Keratinocyte (primary cell): Measurements from ENCODE around the gene CHN2. TPM values are rescaled to one million over a fixed set of nuclear protein-coding genes. Genes with fewer than 3 reads are reported as not detected.

ENCODE experiments used
- DNase-seq: peaks from one replicate; pipeline ENCODE4 v3.0.0-alpha.2; 2011; ENCODE audit warnings: low read depth, missing footprints, low spot score
- FAIRE-seq: peaks from 2 replicates; lab custom pipeline; 2011; peaks lifted over from hg19 to GRCh38; lab: Jason Lieb, UNC
- H2AFZ ChIP-seq: 2 replicates; pipeline ENCODE4 v1.6.0; 2012; ENCODE audit warnings: low read length, control low read depth, inconsistent platforms; ENCODE audit not compliant: control insufficient read depth
- H3K27ac ChIP-seq: 2 replicates; pipeline ENCODE4 v1.5.1; 2011; ENCODE audit warnings: low read length; ENCODE audit not compliant: control insufficient read depth, insufficient read depth
- H3K27me3 ChIP-seq: 3 replicates; pipeline ENCODE4 v1.6.0; 2011; ENCODE audit warnings: low read length; ENCODE audit not compliant: control insufficient read depth, insufficient read depth; ENCODE audit errors: extremely low read depth
- H3K36me3 ChIP-seq, 2 experiments: 2 replicates in 1 of 2; 3 replicates in 1 of 2; pipeline ENCODE4 v1.5.1; 2011; ENCODE audit warnings: low read length in 2 of 2, mild to moderate bottlenecking in 1 of 2; ENCODE audit not compliant: control insufficient read depth in 2 of 2, insufficient read depth in 2 of 2; ENCODE audit errors: extremely low read depth in 1 of 2
- H3K4me1 ChIP-seq: 3 replicates; pipeline ENCODE4 v1.5.1; 2011; ENCODE audit warnings: low read length; ENCODE audit not compliant: control insufficient read depth, insufficient read depth; ENCODE audit errors: extremely low read depth
- H3K4me2 ChIP-seq: 3 replicates; pipeline ENCODE4 v1.6.0; 2011; ENCODE audit warnings: low read depth, low read length; ENCODE audit not compliant: control insufficient read depth, insufficient read depth; ENCODE audit errors: extremely low read depth
- H3K4me3 ChIP-seq, 3 experiments: fragments of 200-600 bp in 1 of 3; sonication (generic) in 1 of 3; 2 replicates in 2 of 3; 3 replicates in 1 of 3; pipeline ENCODE4 v1.5.1; 2011 to 2016; ENCODE audit warnings: low read length in 3 of 3, mild to moderate bottlenecking in 3 of 3, control low read depth in 2 of 3, inconsistent platforms in 1 of 3, low read depth in 1 of 3, mixed read lengths in 1 of 3, mixed run types in 1 of 3, moderate library complexity in 1 of 3; ENCODE audit not compliant: control insufficient read depth in 2 of 3, insufficient read depth in 2 of 3; ENCODE audit errors: extremely low read depth in 1 of 3
- H3K79me2 ChIP-seq: 2 replicates; pipeline ENCODE4 v1.6.0; 2012; ENCODE audit warnings: low read length; ENCODE audit not compliant: control insufficient read depth, insufficient read depth
- H3K9ac ChIP-seq: 3 replicates; pipeline ENCODE4 v1.6.0; 2011; ENCODE audit warnings: low read length; ENCODE audit not compliant: control insufficient read depth, insufficient read depth; ENCODE audit errors: extremely low read depth
- H3K9me1 ChIP-seq: 3 replicates; pipeline ENCODE4 v1.6.0; 2011; ENCODE audit warnings: low read length; ENCODE audit not compliant: control insufficient read depth, insufficient read depth; ENCODE audit errors: extremely low read depth
- H3K9me3 ChIP-seq: 2 replicates; pipeline ENCODE4 v1.5.1; 2012; ENCODE audit warnings: low read depth, low read length; ENCODE audit not compliant: control insufficient read depth
- H4K20me1 ChIP-seq: 3 replicates; pipeline ENCODE4 v1.6.0; 2011; ENCODE audit warnings: low read length; ENCODE audit not compliant: control insufficient read depth, insufficient read depth; ENCODE audit errors: extremely low read depth
- EZH2 ChIP-seq: IDR thresholded peaks from one replicate; pipeline ENCODE4 v1.6.1; 2012; ENCODE audit warnings: inconsistent platforms, mild to moderate bottlenecking, low read length, moderate library complexity
- dilution Hi-C: fragments of 300-500 bp; cut with MboI; formaldehyde crosslinking; loops from one replicate; pipeline ENCODE4 v1.7.0; 2020; ENCODE audit warnings: low sequenced_read_pairs; ENCODE audit not compliant: extremely low pct_ligation_motif_present
- polyA plus RNA-seq, 5 experiments: library from polyadenylated mRNA; depleted of rRNA in 3 of 5; stranded (reverse) in 3 of 5; stranded (forward) in 1 of 5; unstranded in 1 of 5; fragments of >200 nt; gene quantifications; 1 replicate in 1 of 5; 2 replicates in 3 of 5; 3 replicates in 1 of 5; pipeline versions ENCODE4 v1.2.1 to v1.2.3, GENCODE V29; 2011 to 2012; ENCODE audit warnings: missing spikeins in 2 of 5, low read depth in 1 of 5, low replicate concordance in 1 of 5
- TF ChIP-seq, protein P1 (sequence below), 3 experiments: IDR thresholded peaks in 1 of 3; conservative IDR thresholded peaks in 1 of 3; optimal IDR thresholded peaks in 1 of 3; 2 replicates in 2 of 3; 3 replicates in 1 of 3; pipeline versions ENCODE3 to v1.5.1; 2011; ENCODE audit warnings: low read length in 3 of 3, mild to moderate bottlenecking in 3 of 3, moderate library complexity in 2 of 3, control low read depth in 1 of 3, inconsistent platforms in 1 of 3; ENCODE audit not compliant: insufficient read depth in 2 of 3; ENCODE audit errors: extremely low read depth in 1 of 3

The CHN2 gene
- polyA plus RNA-seq, 1 donor (not counting 4 experiments of a cell fraction or from before 2014, with no cell fraction given): 1.8 TPM

- dilution Hi-C loops: no loop called here
- no peaks in the 10 kb centered on the region for H3K27me3 ChIP-seq
- no peak overlapping the region for H3K4me3 ChIP-seq
- H2AFZ ChIP-seq: no peak overlapping the region
- no peaks in the 10 kb centered on the region for H3K9me1 ChIP-seq
- FAIRE-seq: no peak
- no peaks in the 10 kb centered on the region for H3K36me3 ChIP-seq
- no peaks in the 10 kb centered on the region for H3K9me3 ChIP-seq
- H4K20me1 ChIP-seq: no peaks in the 10 kb centered on the region
- no peak overlapping the region for H3K9ac ChIP-seq
- no peak overlapping the region for H3K27ac ChIP-seq
- H3K4me1 ChIP-seq: no peaks in the 10 kb centered on the region
- TF ChIP-seq EZH2: no peak
- TF ChIP-seq, protein P1, sequence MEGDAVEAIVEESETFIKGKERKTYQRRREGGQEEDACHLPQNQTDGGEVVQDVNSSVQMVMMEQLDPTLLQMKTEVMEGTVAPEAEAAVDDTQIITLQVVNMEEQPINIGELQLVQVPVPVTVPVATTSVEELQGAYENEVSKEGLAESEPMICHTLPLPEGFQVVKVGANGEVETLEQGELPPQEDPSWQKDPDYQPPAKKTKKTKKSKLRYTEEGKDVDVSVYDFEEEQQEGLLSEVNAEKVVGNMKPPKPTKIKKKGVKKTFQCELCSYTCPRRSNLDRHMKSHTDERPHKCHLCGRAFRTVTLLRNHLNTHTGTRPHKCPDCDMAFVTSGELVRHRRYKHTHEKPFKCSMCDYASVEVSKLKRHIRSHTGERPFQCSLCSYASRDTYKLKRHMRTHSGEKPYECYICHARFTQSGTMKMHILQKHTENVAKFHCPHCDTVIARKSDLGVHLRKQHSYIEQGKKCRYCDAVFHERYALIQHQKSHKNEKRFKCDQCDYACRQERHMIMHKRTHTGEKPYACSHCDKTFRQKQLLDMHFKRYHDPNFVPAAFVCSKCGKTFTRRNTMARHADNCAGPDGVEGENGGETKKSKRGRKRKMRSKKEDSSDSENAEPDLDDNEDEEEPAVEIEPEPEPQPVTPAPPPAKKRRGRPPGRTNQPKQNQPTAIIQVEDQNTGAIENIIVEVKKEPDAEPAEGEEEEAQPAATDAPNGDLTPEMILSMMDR (optimal IDR thresholded peaks at IDR 0.05 in 1 of 3, IDR thresholded peaks at IDR 0.05 in 1 of 3, conservative IDR thresholded peaks at IDR 0.05 in 1 of 3; ENCODE audit: extremely low read depth in 1 of 3, insufficient read depth in 2 of 3, low read length in 3 of 3): no peak
- no peak for DNase-seq
- no peaks in the 10 kb centered on the region for H3K79me2 ChIP-seq
- H3K4me2 ChIP-seq: no peak overlapping the region
Observed at GRCh38 chr7:29318853-29319718, 124.5 kb downstream of the CHN2 start.

GRCh38 chr7:29319719-29320521 lies 125.3 kb downstream of the CHN2 start:
- no peak overlapping the region for H2AFZ ChIP-seq
- no peaks in the 10 kb centered on the region for H3K27me3 ChIP-seq
- no peaks in the 10 kb centered on the region for H3K79me2 ChIP-seq
- no peak overlapping the region for H3K27ac ChIP-seq
- dilution Hi-C loops: no loop called here
- no peaks in the 10 kb centered on the region for H3K9me3 ChIP-seq
- H3K36me3 ChIP-seq: no peaks in the 10 kb centered on the region
- no peak overlapping the region for H3K4me2 ChIP-seq
- TF ChIP-seq EZH2: no peak
- DNase-seq: no peak
- H3K4me1 ChIP-seq: no peaks in the 10 kb centered on the region
- H3K9me1 ChIP-seq: no peaks in the 10 kb centered on the region
- no peak overlapping the region for H3K9ac ChIP-seq
- H4K20me1 ChIP-seq: no peaks in the 10 kb centered on the region
- no peak overlapping the region for H3K4me3 ChIP-seq
- no peak for FAIRE-seq
